Activated CD8-positive, alpha-beta T cell treated with anti-CD3 and anti-CD28 coated beads, Interleukin-2, amount 10 ng/mL, durations not matched to agents 7 days and 5 days (primary cell): ENCODE results near the gene GPR142. TPM values are rescaled to one million over a fixed set of nuclear protein-coding genes. Genes with fewer than 3 reads are reported as not detected.
A peak's percentile ranks its signal among the peaks of the same experiment; 100 is the strongest.

Experiments
- ATAC-seq: fragments of 150-1000 bp; cut with Tn5 transposase; one replicate; pipeline ENCODE4 v1.10.0; 2021; ENCODE audit warnings: moderate library complexity
- CTCF ChIA-PET: fragments of 350-600 bp; sonication (Branson Sonifier 250); formaldehyde crosslinking; loops from one replicate; lab custom pipeline; 2021; ENCODE audit warnings: antibody characterized with exemption; lab: Charles Lee
- POLR2A ChIA-PET: fragments of 350-600 bp; sonication (Branson Sonifier 250); formaldehyde crosslinking; loops from one replicate; lab custom pipeline; 2021; ENCODE audit warnings: antibody characterized with exemption; lab: Charles Lee
- DNase-seq: peaks from one replicate; pipeline ENCODE4 v3.0.0-alpha.2; 2020
- H3K27ac Mint-ChIP-seq: one replicate; pipeline ENCODE4 v1.8.0; 2021; ENCODE audit warnings: mild to moderate bottlenecking, mixed read lengths
- H3K27me3 Mint-ChIP-seq: one replicate; pipeline ENCODE4 v1.8.0; 2021; ENCODE audit warnings: low read depth, mixed read lengths
- H3K36me3 Mint-ChIP-seq: one replicate; pipeline ENCODE4 v1.8.0; 2021; ENCODE audit warnings: low read depth, mixed read lengths
- H3K4me1 Mint-ChIP-seq: one replicate; pipeline ENCODE4 v1.8.0; 2021; ENCODE audit warnings: low read depth, mixed read lengths
- H3K4me3 Mint-ChIP-seq: one replicate; pipeline ENCODE4 v1.8.0; 2021; ENCODE audit warnings: mild to moderate bottlenecking, mixed read lengths
- H3K9me3 Mint-ChIP-seq: one replicate; pipeline ENCODE4 v1.8.0; 2022; ENCODE audit warnings: mixed read lengths; ENCODE audit not compliant: insufficient read depth
- total RNA-seq, 2 experiments: library from RNA; stranded (reverse); gene quantifications; one replicate each; pipeline ENCODE4 v1.2.3, GENCODE V29; 2021

GPR142 gene, protein sequence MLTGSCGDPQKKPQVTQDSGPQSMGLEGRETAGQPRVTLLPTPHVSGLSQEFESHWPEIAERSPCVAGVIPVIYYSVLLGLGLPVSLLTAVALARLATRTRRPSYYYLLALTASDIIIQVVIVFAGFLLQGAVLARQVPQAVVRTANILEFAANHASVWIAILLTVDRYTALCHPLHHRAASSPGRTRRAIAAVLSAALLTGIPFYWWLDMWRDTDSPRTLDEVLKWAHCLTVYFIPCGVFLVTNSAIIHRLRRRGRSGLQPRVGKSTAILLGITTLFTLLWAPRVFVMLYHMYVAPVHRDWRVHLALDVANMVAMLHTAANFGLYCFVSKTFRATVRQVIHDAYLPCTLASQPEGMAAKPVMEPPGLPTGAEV
- not detected for total RNA-seq

GRCh38 chr17:74367206-74367605 lies at the start of gene GPR142:
Gene GPR142 (plus strand): TSS chr17:74367506. CDS start chr17:74369541, 2,035 bp downstream.
- ATAC-seq (no peak), DNase-seq (no peak)
- Mint-ChIP-seq H3K27ac (no peak within 1 kb of the TSS), H3K36me3 (no peaks in the 10 kb centered on the region), H3K4me3 (no peak within 1 kb of the TSS), H3K9me3 (no peaks in the 10 kb centered on the region), H3K4me1 (peaks cover 15% of the 10 kb centered on the region), H3K27me3 (peaks cover 7% of the 10 kb centered on the region)
- ChIA-PET CTCF (interaction anchor here (0.7 to 5.7 kb wide), 29 partner anchors 8 to 392 kb away, joined by 3 to 58 read pairs (median 5); partner anchors contain the start of genes CD300LB and CD300LD), POLR2A (no interaction called here)

GRCh38 chr17:74318391-74318790 lies 48.9 kb upstream of the GPR142 start:
- no peaks in the 10 kb centered on the region for H3K36me3 Mint-ChIP-seq
- no peak overlapping the region for H3K4me3 Mint-ChIP-seq
- ATAC-seq (no peak), DNase-seq (no peak)
- CTCF ChIA-PET, result no interaction called here
- POLR2A ChIA-PET, result no interaction called here
- H3K9me3 Mint-ChIP-seq, result no peaks in the 10 kb centered on the region
- H3K27me3 Mint-ChIP-seq, result peaks cover 11% of the 10 kb centered on the region
- H3K4me1 Mint-ChIP-seq, result no peaks in the 10 kb centered on the region
- H3K27ac Mint-ChIP-seq, result no peak overlapping the region

GRCh38 chr17:74324521-74324920 lies 42.8 kb upstream of the GPR142 start:
- Mint-ChIP-seq H3K4me1 (peaks cover 33% of the 10 kb centered on the region), H3K9me3 (no peaks in the 10 kb centered on the region), H3K27ac (no peak overlapping the region), H3K36me3 (no peaks in the 10 kb centered on the region), H3K27me3 (peaks cover 27% of the 10 kb centered on the region), H3K4me3 (no peak overlapping the region)
- ATAC-seq, result no peak
- ChIA-PET CTCF (no interaction called here), POLR2A (no interaction called here)
- no peak for DNase-seq

DNA sequence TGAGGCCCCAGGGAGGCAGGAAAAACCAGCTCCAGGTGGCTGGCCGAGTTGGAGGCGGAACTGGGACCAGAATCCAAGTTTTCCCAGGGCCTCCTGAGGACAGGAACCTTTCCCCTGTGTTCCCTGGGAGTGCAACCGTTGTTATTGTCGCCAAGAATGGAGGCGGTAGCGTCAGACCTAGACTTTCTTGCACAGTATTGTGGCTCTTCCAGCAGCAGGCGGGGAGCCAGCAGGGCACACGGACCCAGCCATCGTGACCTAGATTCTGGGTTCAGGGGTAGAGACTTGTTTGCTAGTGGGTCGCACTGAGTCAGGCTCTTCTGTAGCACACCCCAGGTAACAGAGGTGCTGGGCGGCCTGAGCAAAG lies 41.9 kb upstream of the GPR142 start:
- no peak overlapping the region for H3K27ac Mint-ChIP-seq

GRCh38 chr17:74325743-74326379 lies 41.4 kb upstream of the GPR142 start, which contains the start of gene KIF19:
Gene KIF19 (plus strand): TSS chr17:74326226. CDS start chr17:74326350, 124 bp downstream.
- no peaks in the 10 kb centered on the region for H3K9me3 Mint-ChIP-seq
- CTCF ChIA-PET, result no interaction called here
- peak; percentile 69 for DNase-seq
- peaks cover 36% of the 10 kb centered on the region for H3K4me1 Mint-ChIP-seq
- peak within 1 kb of the TSS; percentile 28 for H3K4me3 Mint-ChIP-seq
- POLR2A ChIA-PET, result no interaction called here
- peaks cover 27% of the 10 kb centered on the region for H3K27me3 Mint-ChIP-seq
- peak; percentile 92 for ATAC-seq
- no peak within 1 kb of the TSS for H3K27ac Mint-ChIP-seq
- no peaks in the 10 kb centered on the region for H3K36me3 Mint-ChIP-seq

More for the DNA sequence above, 41.9 kb upstream of the GPR142 start:
- ChIA-PET POLR2A (no interaction called here), CTCF (no interaction called here)
- Mint-ChIP-seq H3K4me1 (peaks cover 36% of the 10 kb centered on the region), H3K9me3 (no peaks in the 10 kb centered on the region), H3K27me3 (peaks cover 27% of the 10 kb centered on the region), H3K4me3 (no peak overlapping the region), H3K36me3 (no peaks in the 10 kb centered on the region)
- ATAC-seq, result no peak
- no peak for DNase-seq

DNA sequence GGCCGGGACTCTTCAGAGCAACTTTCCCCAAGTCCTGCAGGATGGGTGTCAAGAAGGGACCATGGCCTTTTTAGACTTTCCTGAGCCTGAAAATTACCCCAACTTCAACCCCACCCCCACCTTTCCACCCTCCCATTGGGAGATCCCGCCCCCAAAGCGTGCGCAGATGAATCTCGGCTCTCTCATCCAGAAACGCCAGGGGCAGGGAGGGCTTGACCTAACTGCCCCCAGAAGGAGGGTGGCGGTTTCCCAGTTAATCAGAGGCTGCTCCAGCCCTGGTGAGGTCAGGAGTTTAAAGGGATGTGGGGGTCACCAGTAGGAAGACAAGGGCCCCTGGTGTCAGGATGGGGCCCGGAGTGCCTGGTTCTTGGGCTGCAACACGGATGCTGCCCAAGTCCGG lies 40.8 kb upstream of the GPR142 start:
- POLR2A ChIA-PET, result no interaction called here
- ATAC-seq, result no peak
- Mint-ChIP-seq H3K36me3 (no peaks in the 10 kb centered on the region), H3K4me3 (peak overlapping the region; percentile 28), H3K27me3 (peaks cover 27% of the 10 kb centered on the region), H3K9me3 (no peaks in the 10 kb centered on the region), H3K27ac (no peak overlapping the region), H3K4me1 (peaks cover 36% of the 10 kb centered on the region)
- DNase-seq, result no peak
- CTCF ChIA-PET, result no interaction called here

GRCh38 chr17:74328487-74328886 lies 38.8 kb upstream of the GPR142 start:
- Mint-ChIP-seq H3K36me3 (no peaks in the 10 kb centered on the region), H3K27ac (no peak overlapping the region), H3K4me3 (no peak overlapping the region), H3K4me1 (peaks cover 36% of the 10 kb centered on the region), H3K9me3 (no peaks in the 10 kb centered on the region), H3K27me3 (peaks cover 16% of the 10 kb centered on the region)
- ChIA-PET POLR2A (no interaction called here), CTCF (interaction anchor here (0.7 to 1.6 kb wide), 2 partner anchors 17 to 125 kb away, joined by 3 read pairs; partner anchors contain the start of gene RPL38)
- no peak for ATAC-seq
- DNase-seq, result no peak

DNA sequence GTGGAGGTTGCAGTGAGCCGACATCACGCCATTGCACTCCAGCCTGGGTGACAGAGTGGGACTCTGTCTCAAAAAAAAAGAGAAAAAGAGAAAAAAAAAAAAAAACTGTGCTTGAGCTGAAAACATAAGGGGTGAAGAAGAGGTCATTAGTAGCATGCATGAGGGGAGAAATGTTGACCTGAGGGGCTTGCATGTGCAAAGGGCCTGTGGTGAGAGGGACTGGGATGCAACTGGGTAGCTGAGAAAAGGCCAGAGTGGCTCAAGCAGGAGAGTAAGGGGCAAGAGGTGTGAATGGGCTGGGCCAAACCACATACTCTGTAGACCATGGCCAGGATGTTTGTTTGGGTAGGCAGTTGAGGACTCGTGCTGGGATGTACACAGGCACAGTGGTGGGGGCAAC lies 37.9 kb upstream of the GPR142 start:
- H3K4me3 Mint-ChIP-seq, result no peak overlapping the region
- peak overlapping the region; percentile 67 for H3K27ac Mint-ChIP-seq
- H3K9me3 Mint-ChIP-seq, result no peaks in the 10 kb centered on the region
- DNase-seq (no peak), ATAC-seq (no peak)
- CTCF ChIA-PET, result interaction anchor here (1.6 kb wide), 1 partner anchor 125 kb away, joined by 3 read pairs; the partner anchor contains the start of gene RPL38
- POLR2A ChIA-PET, result no interaction called here
- H3K27me3 Mint-ChIP-seq, result peaks cover 13% of the 10 kb centered on the region
- no peaks in the 10 kb centered on the region for H3K36me3 Mint-ChIP-seq
- H3K4me1 Mint-ChIP-seq, result peaks cover 35% of the 10 kb centered on the region

DNA sequence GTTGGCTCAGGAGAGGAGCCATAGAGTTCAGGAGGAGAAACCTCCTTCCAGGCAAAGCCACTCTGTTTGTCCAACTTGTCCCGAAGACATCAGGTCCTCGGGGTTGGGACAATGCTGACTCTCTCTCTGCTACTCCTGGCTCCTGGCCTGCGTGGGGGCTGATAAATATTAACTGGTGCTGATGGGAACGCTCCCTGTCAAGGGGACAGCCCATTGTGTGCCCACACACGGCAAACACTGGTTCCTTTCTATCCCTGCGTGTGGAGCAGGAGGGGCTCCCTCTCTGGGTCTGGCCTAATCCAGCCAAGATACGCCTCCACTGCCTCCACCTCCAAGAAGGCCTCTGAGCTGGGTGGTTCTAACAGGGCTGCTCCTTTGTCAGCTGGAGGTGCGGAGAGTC lies 36.9 kb upstream of the GPR142 start:
- Mint-ChIP-seq H3K4me3 (no peak overlapping the region), H3K27me3 (peaks cover 5% of the 10 kb centered on the region), H3K27ac (no peak overlapping the region), H3K36me3 (no peaks in the 10 kb centered on the region), H3K4me1 (peaks cover 29% of the 10 kb centered on the region), H3K9me3 (no peaks in the 10 kb centered on the region)
- CTCF ChIA-PET, result no interaction called here
- ATAC-seq, result no peak
- DNase-seq, result no peak
- POLR2A ChIA-PET, result no interaction called here

- H3K36me3 Mint-ChIP-seq, result no peaks in the 10 kb centered on the region
- ATAC-seq, result no peak
Measured at GRCh38 chr17:74332017-74332650, 35.2 kb upstream of the GPR142 start.

GRCh38 chr17:74332763-74333283 lies 34.5 kb upstream of the GPR142 start:
- H3K9me3 Mint-ChIP-seq, result no peaks in the 10 kb centered on the region
- ChIA-PET CTCF (no interaction called here), POLR2A (no interaction called here)
- ATAC-seq (no peak), DNase-seq (no peak)
- H3K4me3 Mint-ChIP-seq, result no peak overlapping the region
- peaks cover 1% of the 10 kb centered on the region for H3K27me3 Mint-ChIP-seq
- H3K4me1 Mint-ChIP-seq, result peaks cover 15% of the 10 kb centered on the region
- no peaks in the 10 kb centered on the region for H3K36me3 Mint-ChIP-seq
- H3K27ac Mint-ChIP-seq, result no peak overlapping the region

More at GRCh38 chr17:74332017-74332650, 35.2 kb upstream of the GPR142 start:
- H3K4me1 Mint-ChIP-seq, result peaks cover 18% of the 10 kb centered on the region
- H3K27me3 Mint-ChIP-seq, result peaks cover 1% of the 10 kb centered on the region
- POLR2A ChIA-PET, result no interaction called here
- H3K9me3 Mint-ChIP-seq, result no peaks in the 10 kb centered on the region
- CTCF ChIA-PET, result interaction anchor here (0.9 kb wide), 1 partner anchor 31 kb away, joined by 3 read pairs; no protein-coding TSS in a partner anchor
- DNase-seq, result no peak
- H3K4me3 Mint-ChIP-seq, result no peak overlapping the region
- H3K27ac Mint-ChIP-seq, result no peak overlapping the region
